Erythroblast (primary cell): ENCODE measurements around the gene FGD5.

ENCODE experiments used
- GATA1 ChIP-seq: IDR thresholded peaks from 2 replicates; pipeline ENCODE4 v1.6.1; 2011; ENCODE audit warnings: low read depth, mild to moderate bottlenecking, control low read depth, low read length, moderate library complexity
- POLR2A ChIP-seq: IDR thresholded peaks from 2 replicates; pipeline ENCODE4 v1.6.1; 2011; ENCODE audit warnings: mild to moderate bottlenecking, low read length

DNA sequence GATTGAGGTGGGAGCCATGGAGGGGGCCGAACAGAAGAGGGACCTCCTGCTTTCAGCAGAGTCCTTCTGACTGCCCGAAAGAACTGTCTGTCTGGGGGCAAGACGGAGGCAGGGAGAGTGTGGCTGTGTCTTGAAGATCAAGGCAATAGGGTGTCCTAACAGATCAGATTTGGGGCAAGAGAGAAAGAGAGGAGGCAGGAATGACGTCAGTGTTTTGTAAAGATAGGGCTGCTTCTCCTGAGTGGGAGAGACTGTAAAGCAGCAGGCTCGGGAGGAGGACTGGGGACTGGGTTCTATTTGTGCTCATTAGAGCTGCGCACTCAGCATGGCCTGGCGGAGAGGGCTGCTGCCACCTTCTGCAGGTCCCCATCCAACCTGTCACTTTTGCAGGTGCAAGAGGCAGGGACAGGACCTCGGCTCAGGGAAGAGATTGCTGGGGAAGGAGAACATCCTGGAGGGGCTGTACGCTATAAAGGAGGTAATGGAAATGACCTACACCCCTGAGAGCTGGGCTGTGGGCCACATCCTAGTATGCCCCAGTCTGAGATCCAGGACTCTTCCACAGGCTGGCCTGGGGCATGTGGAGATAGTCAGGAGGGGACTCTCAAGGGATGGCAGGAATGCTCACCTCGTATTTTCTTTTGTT, 29.0 kb upstream of the FGD5 start:
- TF ChIP-seq POLR2A (no peak), GATA1 (no peak)
